Activated naive CD8-positive, alpha-beta T cell treated with anti-CD3 and anti-CD28 coated beads, Interleukin-2, amount 10 ng/mL, durations not matched to agents 7 days and 5 days (primary cell): ENCODE data around the gene CHST11. TPM values are rescaled to one million over a fixed set of nuclear protein-coding genes. Genes with fewer than 3 reads are reported as not detected.
"Not testable (repeated sequence)": the region's sequence is repeated elsewhere in the genome, so short reads cannot be mapped to it uniquely, and the experiment has no call there.

Experiments used
- ATAC-seq: fragments of 150-1000 bp; cut with Tn5 transposase; one replicate; pipeline ENCODE4 v1.10.0; 2021; ENCODE audit warnings: low read depth, moderate library complexity
- POLR2A ChIA-PET: fragments of 350-600 bp; sonication (Branson Sonifier 250); formaldehyde crosslinking; loops from one replicate; lab custom pipeline; 2021; ENCODE audit warnings: antibody characterized with exemption; lab: Charles Lee
- DNase-seq: peaks from one replicate; pipeline ENCODE4 v3.0.0; 2021
- H3K27ac Mint-ChIP-seq: one replicate; pipeline ENCODE4 v1.8.0; 2022; ENCODE audit warnings: mild to moderate bottlenecking, mixed read lengths
- H3K27me3 Mint-ChIP-seq: one replicate; pipeline ENCODE4 v1.8.0; 2022; ENCODE audit warnings: mild to moderate bottlenecking, moderate library complexity, mixed read lengths
- H3K36me3 Mint-ChIP-seq: one replicate; pipeline ENCODE4 v1.8.0; 2021; ENCODE audit warnings: mild to moderate bottlenecking, mixed read lengths
- H3K4me1 Mint-ChIP-seq: one replicate; pipeline ENCODE4 v1.8.0; 2021; ENCODE audit warnings: mixed read lengths
- H3K4me3 Mint-ChIP-seq: one replicate; pipeline ENCODE4 v1.8.0; 2022; ENCODE audit warnings: mild to moderate bottlenecking, moderate library complexity, mixed read lengths
- H3K9me3 Mint-ChIP-seq: one replicate; pipeline ENCODE4 v1.8.0; 2021; ENCODE audit warnings: mixed read lengths
- total RNA-seq, 2 experiments: library from RNA; stranded (reverse); gene quantifications; one replicate each; pipeline ENCODE4 v1.2.3, GENCODE V29; 2021

The CHST11 gene
- total RNA-seq, 2 experiments from 2014 or later = 64.9 to 72.9 TPM

- Mint-ChIP-seq H3K36me3 (peaks cover 15% of the 10 kb centered on the region), H3K4me3 (peak overlapping the region; percentile 61), H3K27me3 (no peaks in the 10 kb centered on the region), H3K27ac (no peak overlapping the region), H3K9me3 (no peaks in the 10 kb centered on the region), H3K4me1 (peaks cover 74% of the 10 kb centered on the region)
- POLR2A ChIA-PET = no interaction called here
- DNase-seq (no peak), ATAC-seq (no peak)
These were observed 63.6 kb downstream of the CHST11 start for GRCh38 chr12:104520242-104520900.

- POLR2A ChIA-PET = no interaction called here
- peaks cover 1% of the 10 kb centered on the region for H3K9me3 Mint-ChIP-seq
- no peak for ATAC-seq
- no peak overlapping the region for H3K27ac Mint-ChIP-seq
- peaks cover 70% of the 10 kb centered on the region for H3K4me1 Mint-ChIP-seq
- DNase-seq = no peak
- H3K36me3 Mint-ChIP-seq = peaks cover 25% of the 10 kb centered on the region
- no peaks in the 10 kb centered on the region for H3K27me3 Mint-ChIP-seq
- no peak overlapping the region for H3K4me3 Mint-ChIP-seq
These were observed 65.0 kb downstream of the CHST11 start for GRCh38 chr12:104521731-104522130.

- peaks cover 68% of the 10 kb centered on the region for H3K4me1 Mint-ChIP-seq
- H3K4me3 Mint-ChIP-seq = peak overlapping the region; percentile 54
These were observed 66.4 kb downstream of the CHST11 start for GRCh38 chr12:104522985-104523722.

GRCh38 chr12:104524034-104524832, 67.5 kb downstream of the CHST11 start:
- Mint-ChIP-seq H3K27ac (peak overlapping the region; percentile 17), H3K4me3 (peak overlapping the region; percentile 54), H3K27me3 (no peaks in the 10 kb centered on the region), H3K4me1 (peaks cover 68% of the 10 kb centered on the region), H3K9me3 (peaks cover 6% of the 10 kb centered on the region), H3K36me3 (peaks cover 46% of the 10 kb centered on the region)
- ATAC-seq (no peak), DNase-seq (no peak)
- POLR2A ChIA-PET = interaction anchor here (0.7 kb wide), 1 partner anchor 362 kb away, joined by 3 read pairs; no protein-coding TSS in a partner anchor

More at GRCh38 chr12:104522985-104523722, 66.4 kb downstream of the CHST11 start:
- Mint-ChIP-seq H3K27ac (peak overlapping the region; percentile 55), H3K36me3 (peaks cover 35% of the 10 kb centered on the region), H3K9me3 (peaks cover 6% of the 10 kb centered on the region), H3K27me3 (no peaks in the 10 kb centered on the region)
- ATAC-seq (peak; percentile 18), DNase-seq (no peak)
- POLR2A ChIA-PET = interaction anchor here (0.7 kb wide), 1 partner anchor 361 kb away, joined by 3 read pairs; no protein-coding TSS in a partner anchor

- POLR2A ChIA-PET = no interaction called here
- Mint-ChIP-seq H3K27ac (no peak overlapping the region), H3K27me3 (no peaks in the 10 kb centered on the region)
These were observed 69.6 kb downstream of the CHST11 start for GRCh38 chr12:104526320-104526719.

GRCh38 chr12:104526751-104527150, 70.0 kb downstream of the CHST11 start:
- no peak overlapping the region for H3K4me3 Mint-ChIP-seq
- peaks cover 58% of the 10 kb centered on the region for H3K4me1 Mint-ChIP-seq
- no peak for ATAC-seq
- peaks cover 58% of the 10 kb centered on the region for H3K36me3 Mint-ChIP-seq
- H3K27me3 Mint-ChIP-seq = no peaks in the 10 kb centered on the region
- H3K27ac Mint-ChIP-seq = no peak overlapping the region
- no peak for DNase-seq
- peaks cover 12% of the 10 kb centered on the region for H3K9me3 Mint-ChIP-seq
- POLR2A ChIA-PET = no interaction called here

More at GRCh38 chr12:104526320-104526719, 69.6 kb downstream of the CHST11 start:
- no peak for DNase-seq
- Mint-ChIP-seq H3K4me3 (no peak overlapping the region), H3K9me3 (peaks cover 10% of the 10 kb centered on the region), H3K36me3 (peaks cover 55% of the 10 kb centered on the region), H3K4me1 (peaks cover 59% of the 10 kb centered on the region)
- no peak for ATAC-seq

- ATAC-seq, DNase-seq, POLR2A ChIA-PET, H3K27ac Mint-ChIP-seq, H3K4me3 Mint-ChIP-seq, H3K27me3 Mint-ChIP-seq: not testable (repeated sequence)
- H3K4me1 Mint-ChIP-seq = peaks cover 57% of the 10 kb centered on the region
- H3K9me3 Mint-ChIP-seq = peaks cover 12% of the 10 kb centered on the region
- peaks cover 63% of the 10 kb centered on the region for H3K36me3 Mint-ChIP-seq
These were observed 70.9 kb downstream of the CHST11 start for GRCh38 chr12:104527653-104528052.

GRCh38 chr12:104529130-104529874, 72.6 kb downstream of the CHST11 start:
- ATAC-seq (no peak), DNase-seq (no peak)
- H3K27ac Mint-ChIP-seq = no peak overlapping the region
- H3K4me3 Mint-ChIP-seq = no peak overlapping the region
- peaks cover 12% of the 10 kb centered on the region for H3K9me3 Mint-ChIP-seq
- H3K36me3 Mint-ChIP-seq = peaks cover 69% of the 10 kb centered on the region
- POLR2A ChIA-PET = no interaction called here
- H3K4me1 Mint-ChIP-seq = peaks cover 57% of the 10 kb centered on the region
- H3K27me3 Mint-ChIP-seq = no peaks in the 10 kb centered on the region

GRCh38 chr12:104532636-104533035, 75.9 kb downstream of the CHST11 start:
- no peak overlapping the region for H3K27ac Mint-ChIP-seq

GRCh38 chr12:104533134-104533533, 76.4 kb downstream of the CHST11 start:
- Mint-ChIP-seq H3K9me3 (peaks cover 6% of the 10 kb centered on the region), H3K27ac (no peak overlapping the region), H3K36me3 (peaks cover 54% of the 10 kb centered on the region), H3K4me1 (peaks cover 54% of the 10 kb centered on the region), H3K4me3 (no peak overlapping the region), H3K27me3 (no peaks in the 10 kb centered on the region)
- DNase-seq (no peak), ATAC-seq (no peak)
- POLR2A ChIA-PET = no interaction called here

More at GRCh38 chr12:104532636-104533035, 75.9 kb downstream of the CHST11 start:
- POLR2A ChIA-PET = no interaction called here
- Mint-ChIP-seq H3K9me3 (peaks cover 7% of the 10 kb centered on the region), H3K36me3 (peaks cover 54% of the 10 kb centered on the region), H3K4me3 (no peak overlapping the region), H3K27me3 (no peaks in the 10 kb centered on the region), H3K4me1 (peaks cover 56% of the 10 kb centered on the region)
- ATAC-seq (no peak), DNase-seq (no peak)

- no peak overlapping the region for H3K4me3 Mint-ChIP-seq
- no peak for DNase-seq
- peaks cover 52% of the 10 kb centered on the region for H3K36me3 Mint-ChIP-seq
- peaks cover 48% of the 10 kb centered on the region for H3K4me1 Mint-ChIP-seq
- H3K9me3 Mint-ChIP-seq = peaks cover 6% of the 10 kb centered on the region
- no peak for ATAC-seq
- peak overlapping the region; percentile 4 for H3K27ac Mint-ChIP-seq
- H3K27me3 Mint-ChIP-seq = no peaks in the 10 kb centered on the region
- POLR2A ChIA-PET = interaction anchor here (1.0 kb wide), 1 partner anchor 18 kb away, joined by 3 read pairs; no protein-coding TSS in a partner anchor
These were observed 77.6 kb downstream of the CHST11 start for GRCh38 chr12:104534162-104534856.

- Mint-ChIP-seq H3K4me1 (peaks cover 47% of the 10 kb centered on the region), H3K9me3 (peaks cover 4% of the 10 kb centered on the region), H3K36me3 (peaks cover 49% of the 10 kb centered on the region), H3K4me3 (no peak overlapping the region), H3K27me3 (no peaks in the 10 kb centered on the region), H3K27ac (no peak overlapping the region)
- ATAC-seq = no peak
- no peak for DNase-seq
- POLR2A ChIA-PET = interaction anchor here (1.0 kb wide), 1 partner anchor 19 kb away, joined by 3 read pairs; no protein-coding TSS in a partner anchor
These were observed 78.1 kb downstream of the CHST11 start for GRCh38 chr12:104534857-104535248.
